Loucy (cell line): ENCODE measurements around the gene AHDC1.

Experiments used
- H2AFZ ChIP-seq: fragments of 200-600 bp; sonication (generic); 2 replicates; pipeline ENCODE4 v1.6.0; 2016; ENCODE audit warnings: antibody characterized with exemption, mild to moderate bottlenecking, low read length, moderate library complexity
- H3F3A ChIP-seq: fragments of 200-600 bp; 2 replicates; pipeline ENCODE4 v1.6.0; 2016; ENCODE audit warnings: antibody characterized with exemption, low read depth, mild to moderate bottlenecking
- H3K27me3 ChIP-seq: fragments of 200-600 bp; sonication (generic); 2 replicates; pipeline ENCODE4 v1.6.1; 2014; ENCODE audit warnings: low read length, mild to moderate bottlenecking; ENCODE audit not compliant: insufficient read depth, poor library complexity, severe bottlenecking
- H3K36me3 ChIP-seq: fragments of 200-600 bp; sonication (generic); 2 replicates; pipeline ENCODE4 v1.6.1; 2016; ENCODE audit warnings: low read length; ENCODE audit not compliant: insufficient read depth
- H3K4me1 ChIP-seq: fragments of 200-600 bp; sonication (generic); 2 replicates; pipeline ENCODE4 v1.5.1; 2014; ENCODE audit warnings: low read length, mild to moderate bottlenecking; ENCODE audit not compliant: insufficient read depth, poor library complexity, severe bottlenecking
- H3K4me2 ChIP-seq: fragments of 200-600 bp; sonication (generic); 2 replicates; pipeline ENCODE4 v1.6.0; 2014; ENCODE audit warnings: antibody characterized with exemption, low read length, low read depth, mild to moderate bottlenecking; ENCODE audit not compliant: poor library complexity, severe bottlenecking
- H3K4me3 ChIP-seq: fragments of 200-600 bp; sonication (generic); 2 replicates; pipeline ENCODE4 v1.5.1; 2014; ENCODE audit warnings: low read length, mild to moderate bottlenecking, mixed read lengths; ENCODE audit not compliant: poor library complexity, severe bottlenecking
- H3K79me2 ChIP-seq: fragments of 200-600 bp; sonication (generic); 2 replicates; pipeline ENCODE4 v1.6.1; 2014; ENCODE audit warnings: low read length; ENCODE audit not compliant: insufficient read depth
- H3K9ac ChIP-seq: fragments of 200-600 bp; sonication (generic); 2 replicates; pipeline ENCODE4 v1.6.0; 2014; ENCODE audit warnings: mild to moderate bottlenecking, low read depth, low read length, moderate library complexity; ENCODE audit not compliant: poor library complexity, severe bottlenecking
- H3K9me2 ChIP-seq: fragments of 200-600 bp; sonication (generic); replicated peaks from 2 replicates; pipeline ENCODE4 v1.6.1; 2016; ENCODE audit warnings: low read depth, low read length, mixed read lengths
- H3K9me3 ChIP-seq: fragments of 200-600 bp; sonication (generic); 2 replicates; pipeline ENCODE4 v1.6.1; 2014; ENCODE audit warnings: mild to moderate bottlenecking, antibody characterized with exemption, low read length, low read depth; ENCODE audit not compliant: insufficient read depth
- H4K20me1 ChIP-seq: fragments of 200-600 bp; sonication (generic); 2 replicates; pipeline ENCODE4 v1.6.0; 2014; ENCODE audit warnings: antibody characterized with exemption, low read length, mild to moderate bottlenecking; ENCODE audit not compliant: insufficient read depth, poor library complexity, severe bottlenecking
- EZH2phosphoT487 ChIP-seq: fragments of 200-600 bp; IDR thresholded peaks from 2 replicates; pipeline ENCODE4 v1.6.1; 2018; ENCODE audit warnings: antibody characterized with exemption, mild to moderate bottlenecking, moderate library complexity, borderline replicate concordance
- TF ChIP-seq, protein P1 (sequence below): fragments of 200-600 bp; sonication (generic); conservative IDR thresholded peaks from 2 replicates; pipeline ENCODE4 v1.5.1; 2014; ENCODE audit warnings: mild to moderate bottlenecking, antibody characterized with exemption, low read length

AHDC1 gene

DNA sequence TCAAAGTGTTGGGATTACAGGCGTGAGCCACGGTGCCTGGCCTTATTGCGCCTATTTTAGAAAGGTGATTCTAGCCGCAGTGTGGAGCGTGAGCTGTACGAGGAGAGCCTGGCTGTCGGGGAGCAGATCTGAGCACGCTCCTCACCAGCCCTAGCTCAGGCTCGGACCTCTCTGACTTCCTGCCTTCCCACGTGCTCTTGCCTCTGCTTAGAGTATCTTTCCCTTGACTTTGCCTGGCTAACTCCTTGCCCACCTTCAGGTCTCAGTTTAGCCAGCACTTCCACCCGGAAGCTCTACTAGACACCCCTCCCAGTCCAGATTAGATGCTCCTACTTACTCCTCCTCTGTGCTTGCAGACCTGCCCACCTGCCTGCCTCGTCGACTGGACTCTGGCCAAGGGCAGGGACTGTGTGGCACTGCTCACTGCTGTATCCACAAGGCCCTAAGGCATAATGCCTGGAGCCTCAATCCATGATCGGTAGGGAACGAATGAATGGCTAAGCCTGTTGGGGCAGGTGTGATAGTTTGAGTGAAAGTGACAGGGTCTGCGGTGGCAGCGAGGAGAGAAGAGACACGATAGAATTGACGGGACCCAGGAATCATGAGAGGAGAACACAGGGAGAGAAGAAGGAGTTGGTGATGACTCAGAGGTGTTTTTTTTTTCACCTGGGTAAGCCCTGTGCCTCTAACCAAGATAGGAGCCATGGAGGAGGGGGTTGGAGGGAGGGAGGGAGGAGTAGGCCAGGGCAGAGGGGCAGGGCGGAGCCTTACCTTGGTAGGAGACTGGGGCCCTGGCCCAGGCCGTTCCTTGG lies 85.8 kb downstream of the AHDC1 start:
- no peaks in the 10 kb centered on the region for H3K36me3 ChIP-seq
- H3K79me2 ChIP-seq: peaks cover 6% of the 10 kb centered on the region; the same call in 1 of the 2 replicates
- H3F3A ChIP-seq: no peaks in the 10 kb centered on the region
- no peak overlapping the region for H3K4me3 ChIP-seq
- H3K4me1 ChIP-seq: peaks cover 59% of the 10 kb centered on the region
- H3K9me2 ChIP-seq: no peaks in the 10 kb centered on the region
- H3K9ac ChIP-seq: no peak overlapping the region
- H2AFZ ChIP-seq: no peak overlapping the region
- H3K9me3 ChIP-seq: no peaks in the 10 kb centered on the region
- no peaks in the 10 kb centered on the region for H4K20me1 ChIP-seq
- TF ChIP-seq, protein P1, sequence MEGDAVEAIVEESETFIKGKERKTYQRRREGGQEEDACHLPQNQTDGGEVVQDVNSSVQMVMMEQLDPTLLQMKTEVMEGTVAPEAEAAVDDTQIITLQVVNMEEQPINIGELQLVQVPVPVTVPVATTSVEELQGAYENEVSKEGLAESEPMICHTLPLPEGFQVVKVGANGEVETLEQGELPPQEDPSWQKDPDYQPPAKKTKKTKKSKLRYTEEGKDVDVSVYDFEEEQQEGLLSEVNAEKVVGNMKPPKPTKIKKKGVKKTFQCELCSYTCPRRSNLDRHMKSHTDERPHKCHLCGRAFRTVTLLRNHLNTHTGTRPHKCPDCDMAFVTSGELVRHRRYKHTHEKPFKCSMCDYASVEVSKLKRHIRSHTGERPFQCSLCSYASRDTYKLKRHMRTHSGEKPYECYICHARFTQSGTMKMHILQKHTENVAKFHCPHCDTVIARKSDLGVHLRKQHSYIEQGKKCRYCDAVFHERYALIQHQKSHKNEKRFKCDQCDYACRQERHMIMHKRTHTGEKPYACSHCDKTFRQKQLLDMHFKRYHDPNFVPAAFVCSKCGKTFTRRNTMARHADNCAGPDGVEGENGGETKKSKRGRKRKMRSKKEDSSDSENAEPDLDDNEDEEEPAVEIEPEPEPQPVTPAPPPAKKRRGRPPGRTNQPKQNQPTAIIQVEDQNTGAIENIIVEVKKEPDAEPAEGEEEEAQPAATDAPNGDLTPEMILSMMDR: no peak
- no peak for TF ChIP-seq EZH2phosphoT487
- no peaks in the 10 kb centered on the region for H3K27me3 ChIP-seq
- H3K4me2 ChIP-seq: no peak overlapping the region

- H3K9ac ChIP-seq: no peak overlapping the region
- peaks cover 51% of the 10 kb centered on the region for H3K4me1 ChIP-seq
- no peaks in the 10 kb centered on the region for H3K36me3 ChIP-seq
- no peaks in the 10 kb centered on the region for H3F3A ChIP-seq
- no peak overlapping the region for H3K4me2 ChIP-seq
- no peaks in the 10 kb centered on the region for H3K9me3 ChIP-seq
- no peak overlapping the region for H2AFZ ChIP-seq
- no peaks in the 10 kb centered on the region for H3K27me3 ChIP-seq
- H3K9me2 ChIP-seq: no peaks in the 10 kb centered on the region
- no peaks in the 10 kb centered on the region for H4K20me1 ChIP-seq
- TF ChIP-seq EZH2phosphoT487: no peak
- TF ChIP-seq, protein P1: no peak
- no peak overlapping the region for H3K4me3 ChIP-seq
- peaks cover 6% of the 10 kb centered on the region; the same call in 1 of the 2 replicates for H3K79me2 ChIP-seq
Observed at GRCh38 chr1:27517301-27517700, 86.6 kb downstream of the AHDC1 start.

DNA sequence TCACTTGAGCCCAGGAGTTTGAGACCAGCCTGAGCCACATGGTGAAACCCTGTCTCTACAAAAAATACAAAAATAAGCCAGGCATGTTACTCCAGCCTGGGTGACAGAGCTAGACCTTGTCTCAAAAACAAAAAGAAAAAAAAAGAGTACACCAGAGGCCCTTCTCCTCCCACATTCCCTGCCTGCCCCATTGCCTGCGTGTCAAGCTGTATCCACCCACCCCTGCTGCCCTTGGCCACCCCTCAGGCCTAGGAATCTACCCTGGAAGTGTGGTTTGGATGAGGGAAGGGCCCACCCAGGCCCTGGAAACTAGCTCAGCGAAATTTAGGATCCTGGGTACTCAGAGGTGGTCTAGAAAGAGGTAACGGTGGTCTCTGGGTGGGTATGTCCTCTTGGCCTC lies 88.3 kb downstream of the AHDC1 start:
- Histone ChIP-seq H3K4me3 (no peak overlapping the region), H3K4me1 (peaks cover 34% of the 10 kb centered on the region), H3K9me2 (no peaks in the 10 kb centered on the region), H3K9me3 (no peaks in the 10 kb centered on the region), H3K27me3 (no peaks in the 10 kb centered on the region), H3K4me2 (no peak overlapping the region), H3K36me3 (no peaks in the 10 kb centered on the region), H3K79me2 (no peaks in the 10 kb centered on the region), H4K20me1 (no peaks in the 10 kb centered on the region), H3F3A (no peaks in the 10 kb centered on the region), H3K9ac (no peak overlapping the region), H2AFZ (no peak overlapping the region)
- TF ChIP-seq, protein P1: no peak
- TF ChIP-seq EZH2phosphoT487: no peak
